GM18526 (cell line): Measurements from ENCODE around the gene SH3BP5L.

ENCODE experiments used
- POLR2A ChIP-seq: IDR thresholded peaks from 3 replicates; pipeline ENCODE4 v1.6.1; 2011; ENCODE audit not compliant: insufficient read length; ENCODE audit errors: extremely low read depth

Gene SH3BP5L

DNA sequence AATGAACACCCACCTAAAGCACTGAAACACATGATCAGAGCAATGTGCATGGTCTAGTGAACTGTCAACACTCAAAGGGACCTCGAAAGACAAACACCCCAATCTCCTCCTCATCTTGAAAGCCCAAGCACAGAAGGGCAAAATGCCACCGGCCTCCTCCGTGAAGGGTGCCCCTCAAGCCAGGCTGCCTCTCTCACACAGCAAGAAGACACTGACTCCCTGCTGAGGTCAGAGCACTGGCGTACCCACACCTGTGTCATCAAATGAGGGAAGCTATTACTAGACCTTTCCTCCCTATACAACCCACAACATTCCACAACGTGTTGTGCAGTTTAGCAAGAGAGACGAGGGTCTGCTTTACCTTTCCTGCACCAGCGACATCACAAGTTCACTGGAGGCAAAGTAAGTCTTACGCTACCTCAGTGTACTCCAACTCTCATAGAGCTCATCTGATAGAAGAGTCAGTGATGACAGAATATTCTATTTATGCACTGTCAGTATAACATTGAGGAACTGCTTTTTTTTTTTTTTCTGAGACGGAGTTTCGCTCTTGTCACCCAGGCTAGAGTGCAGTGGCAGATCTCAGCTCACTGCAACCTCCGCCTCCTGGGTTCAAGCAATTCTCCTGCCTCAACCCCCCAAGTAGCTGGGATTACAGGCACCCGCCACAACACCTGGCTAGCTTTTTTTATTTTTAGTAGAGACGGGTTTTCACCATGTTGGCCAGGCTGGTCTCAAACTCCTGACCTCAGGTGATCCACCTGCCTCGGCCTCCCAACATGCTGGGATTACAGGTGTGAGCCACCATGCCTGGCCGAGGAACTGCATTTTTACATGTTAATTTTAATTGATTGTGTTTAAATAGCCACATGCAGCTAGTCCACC is 3.3 kb downstream of the SH3BP5L start:
- no peak for TF ChIP-seq POLR2A

DNA sequence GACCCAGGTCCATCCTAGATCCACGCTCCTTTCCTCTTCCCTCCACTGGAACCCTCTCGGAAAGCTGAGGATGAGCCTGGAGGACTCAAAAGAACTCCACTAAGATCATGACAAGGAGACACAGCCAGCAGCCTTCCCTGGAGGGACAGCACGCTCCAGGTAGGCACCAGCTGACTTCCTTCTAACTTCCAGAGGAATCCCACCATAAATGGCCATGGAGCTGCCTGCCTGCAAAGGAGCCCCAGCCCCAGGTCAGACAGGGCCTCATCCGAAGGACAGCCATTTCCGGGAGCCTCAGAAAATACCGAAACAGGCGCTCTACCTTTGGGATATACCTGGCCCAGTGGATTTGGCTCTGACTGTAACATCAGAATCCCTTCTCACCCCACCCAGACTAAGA is 4.1 kb downstream of the SH3BP5L start:
- TF ChIP-seq POLR2A, result no peak

DNA sequence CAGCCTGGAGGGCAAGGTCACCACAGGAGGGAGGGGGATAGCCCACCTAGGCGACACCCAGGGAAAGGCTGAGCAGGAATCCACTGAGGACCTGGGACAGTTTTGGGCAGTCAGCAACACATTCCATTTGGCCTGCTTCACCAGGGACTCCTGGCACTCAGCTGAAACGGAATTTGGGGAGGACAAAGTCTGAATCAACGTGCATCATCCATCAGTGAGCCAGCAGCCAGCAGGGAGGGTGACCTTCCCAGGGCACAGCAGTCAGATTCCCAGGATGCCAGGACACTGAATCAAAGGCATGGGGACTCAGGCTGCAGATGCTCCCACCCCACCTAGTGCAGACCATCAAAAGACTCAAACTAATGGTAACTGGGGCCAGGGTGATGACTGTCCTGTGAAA is 4.6 kb downstream of the SH3BP5L start:
- no peak for TF ChIP-seq POLR2A

DNA sequence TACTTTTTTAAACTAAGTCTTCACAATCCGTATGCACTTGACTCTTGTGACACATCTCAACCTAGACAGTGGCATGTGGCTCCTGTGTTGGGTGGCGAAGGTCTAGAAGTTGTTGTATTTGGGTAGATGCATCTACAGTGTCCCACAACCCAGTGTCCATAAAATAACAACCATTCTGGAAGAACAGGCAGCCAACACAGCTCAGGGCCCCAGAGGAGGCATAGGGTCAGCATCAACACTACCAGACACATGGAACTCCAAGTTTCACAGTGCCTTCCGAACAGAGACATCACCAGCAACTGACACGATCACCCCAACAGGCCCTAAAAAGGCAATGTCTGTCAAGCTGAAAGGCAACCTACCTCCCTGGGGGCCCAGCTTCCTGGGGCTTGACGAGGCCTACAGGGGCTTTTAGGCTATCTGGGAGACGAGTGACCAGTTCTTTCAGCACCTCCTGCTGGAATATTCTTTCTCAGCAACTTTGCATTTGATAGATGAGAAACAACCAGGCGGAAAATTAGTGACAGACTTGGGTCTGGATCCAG is 5.6 kb downstream of the SH3BP5L start:
- TF ChIP-seq POLR2A, result no peak

DNA sequence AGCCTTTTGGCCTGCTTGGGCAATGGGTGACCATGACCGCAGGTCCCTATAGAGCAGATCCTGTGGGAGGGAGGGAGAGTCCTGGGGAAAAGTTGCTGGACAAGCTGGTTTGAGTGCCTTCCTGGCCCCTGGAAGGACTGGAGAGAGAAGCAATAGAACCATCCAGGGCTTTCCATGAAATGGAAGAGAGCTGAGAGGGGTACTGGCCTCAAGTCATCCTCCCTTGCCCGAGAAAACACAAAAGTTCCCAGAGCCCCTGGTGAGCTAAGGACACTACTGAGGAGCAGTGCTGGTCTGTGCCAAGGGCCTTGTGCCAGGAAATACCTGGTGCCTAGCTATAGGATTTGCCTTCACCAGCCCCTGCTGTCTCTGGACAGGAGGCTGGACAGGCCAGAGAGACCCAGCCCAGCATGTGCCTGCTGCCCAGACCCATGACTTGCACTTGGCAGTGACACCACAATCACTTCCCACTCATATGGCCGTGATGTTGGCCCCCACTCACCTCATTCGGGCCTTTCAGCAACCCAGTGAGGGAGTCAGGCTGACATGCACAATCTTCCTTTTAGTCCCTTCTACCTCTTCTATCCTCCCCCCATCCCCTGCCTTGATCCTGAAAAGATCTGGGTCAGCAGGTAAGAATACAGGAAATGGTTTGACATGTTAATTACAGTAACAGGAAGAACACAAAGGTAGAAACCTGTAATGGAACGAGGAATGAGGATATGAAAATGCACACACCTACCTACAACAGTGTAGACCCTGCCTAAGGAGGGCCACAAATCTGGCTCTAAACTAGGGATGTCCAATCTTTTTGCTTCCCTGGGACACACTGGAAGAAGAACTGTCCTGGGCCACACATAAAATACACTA is 7.0 kb downstream of the SH3BP5L start:
- TF ChIP-seq POLR2A, result no peak

DNA sequence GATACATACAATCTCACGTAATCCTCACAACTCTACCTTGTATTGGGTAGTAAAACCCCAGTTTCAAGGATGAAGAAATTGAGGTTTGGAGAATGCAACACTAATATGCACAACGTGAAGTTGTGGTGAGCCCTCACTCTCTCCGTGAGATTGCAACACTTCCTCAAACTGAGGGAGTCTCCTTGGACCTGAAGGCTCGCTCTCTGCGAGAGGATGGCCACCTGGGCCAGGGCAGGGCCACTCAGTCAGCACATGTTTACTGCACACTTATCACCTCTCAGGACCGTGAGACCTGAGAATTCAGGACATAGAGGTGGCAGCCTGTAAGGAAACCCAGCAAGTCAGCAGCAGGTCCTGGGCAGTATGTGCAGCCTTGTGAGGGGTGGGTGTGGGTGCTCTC is 8.7 kb downstream of the SH3BP5L start:
- no peak for TF ChIP-seq POLR2A

DNA sequence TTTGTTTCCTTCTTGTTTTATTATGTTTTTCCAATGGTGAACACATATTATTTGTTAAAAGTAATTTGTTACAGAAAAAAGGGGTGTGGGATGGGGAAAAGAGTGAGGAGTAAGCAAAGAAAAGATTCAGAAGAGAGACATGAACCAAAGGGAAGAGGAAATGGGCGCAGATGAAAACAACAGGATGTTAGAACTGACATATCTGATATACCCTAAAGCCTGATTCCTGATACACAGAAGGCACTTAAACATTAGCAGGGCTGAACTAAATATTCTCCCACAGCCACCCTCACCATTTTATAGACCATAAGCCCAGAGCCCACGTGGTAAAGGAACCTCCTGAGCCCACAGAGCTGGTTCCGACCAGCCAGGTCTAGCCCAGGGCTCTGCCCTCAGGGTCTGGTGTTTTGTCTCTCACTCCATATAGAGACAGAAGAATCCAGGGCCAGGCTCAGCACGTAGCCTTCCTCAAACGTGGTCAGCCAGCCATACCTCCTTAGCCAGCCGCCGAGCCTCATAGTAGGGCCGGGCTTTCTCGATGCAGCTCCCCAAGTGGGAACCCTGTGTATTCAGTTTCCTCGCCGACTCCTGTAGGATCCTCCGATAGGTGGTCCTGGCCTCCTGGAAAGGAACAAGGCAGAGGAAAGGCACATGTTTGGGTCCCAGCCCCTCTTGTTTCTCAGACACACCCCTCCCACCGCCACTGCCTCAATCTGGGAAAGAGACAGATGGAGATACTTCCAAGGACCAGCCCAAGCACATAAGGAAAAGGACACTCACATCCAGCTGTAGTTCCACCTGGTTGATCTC is 9.5 kb downstream of the SH3BP5L start:
- no peak for TF ChIP-seq POLR2A

DNA sequence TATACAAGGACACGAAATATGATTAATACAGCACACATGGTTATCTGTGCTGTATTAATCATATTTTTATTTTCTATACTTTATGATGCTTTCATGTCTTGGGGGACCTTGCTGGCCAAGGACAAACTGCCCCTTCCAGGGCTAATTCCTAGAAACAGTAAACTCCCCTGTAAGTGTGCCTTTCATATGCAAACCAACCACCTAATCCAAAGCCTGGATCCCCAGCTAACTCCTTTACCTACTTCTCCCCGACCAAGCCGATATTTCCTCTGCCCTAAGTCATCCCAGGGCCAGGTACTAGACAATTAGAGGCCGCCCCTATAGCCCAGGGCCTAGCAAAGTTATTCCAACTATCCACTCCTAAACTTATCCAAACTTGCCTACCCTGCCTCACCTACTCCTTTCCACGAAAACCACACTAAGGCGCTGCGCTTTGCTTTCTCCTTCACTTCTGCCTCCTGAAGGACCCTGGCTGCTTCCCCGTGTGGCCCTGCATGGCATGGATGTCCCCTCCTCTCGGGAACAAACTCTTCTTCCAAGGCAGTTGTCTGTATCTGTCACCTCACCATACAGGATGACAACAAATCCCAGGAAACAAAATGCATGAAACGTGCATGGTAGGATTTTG is 10.2 kb downstream of the SH3BP5L start:
- TF ChIP-seq POLR2A, result no peak

DNA sequence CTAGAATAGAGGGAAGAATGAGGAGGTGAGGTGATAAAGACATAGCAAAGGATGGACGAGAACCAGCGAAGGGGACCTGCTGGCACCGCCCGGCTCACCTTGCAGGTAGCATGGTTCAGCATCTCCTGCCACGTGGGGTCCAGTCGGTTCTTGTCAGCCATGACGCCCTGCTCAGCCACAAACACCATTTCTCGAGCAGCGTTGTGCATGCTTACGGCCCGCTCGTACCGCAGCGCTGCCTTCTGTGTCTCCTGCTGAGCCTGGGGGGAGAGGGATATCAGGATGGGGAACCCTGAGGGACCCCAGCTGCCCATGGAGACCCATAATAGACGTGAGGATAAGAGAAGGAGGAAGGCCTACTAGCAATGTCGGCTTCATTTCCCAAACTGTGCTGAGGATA is 11.4 kb downstream of the SH3BP5L start:
- no peak for TF ChIP-seq POLR2A

DNA sequence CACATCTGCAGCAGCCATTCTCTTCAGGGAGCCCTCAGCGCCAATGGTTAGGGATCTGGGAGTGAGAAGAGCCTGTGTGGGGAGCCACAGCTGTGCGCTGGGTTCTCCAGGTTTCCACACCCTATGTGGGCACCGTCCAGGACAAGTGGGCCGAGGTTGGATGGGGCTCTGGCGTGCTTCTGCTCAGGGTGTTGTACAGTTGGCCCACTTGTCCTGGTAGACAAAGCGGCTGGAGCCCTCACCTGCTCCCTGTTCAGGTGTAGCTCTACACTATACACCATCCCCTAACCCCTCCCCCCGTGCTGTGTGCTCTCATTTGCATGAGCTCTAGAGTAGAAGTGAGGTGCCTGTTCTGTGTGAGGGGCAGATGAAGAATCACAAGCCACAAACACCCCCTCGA is 12.2 kb downstream of the SH3BP5L start:
- TF ChIP-seq POLR2A, result no peak

DNA sequence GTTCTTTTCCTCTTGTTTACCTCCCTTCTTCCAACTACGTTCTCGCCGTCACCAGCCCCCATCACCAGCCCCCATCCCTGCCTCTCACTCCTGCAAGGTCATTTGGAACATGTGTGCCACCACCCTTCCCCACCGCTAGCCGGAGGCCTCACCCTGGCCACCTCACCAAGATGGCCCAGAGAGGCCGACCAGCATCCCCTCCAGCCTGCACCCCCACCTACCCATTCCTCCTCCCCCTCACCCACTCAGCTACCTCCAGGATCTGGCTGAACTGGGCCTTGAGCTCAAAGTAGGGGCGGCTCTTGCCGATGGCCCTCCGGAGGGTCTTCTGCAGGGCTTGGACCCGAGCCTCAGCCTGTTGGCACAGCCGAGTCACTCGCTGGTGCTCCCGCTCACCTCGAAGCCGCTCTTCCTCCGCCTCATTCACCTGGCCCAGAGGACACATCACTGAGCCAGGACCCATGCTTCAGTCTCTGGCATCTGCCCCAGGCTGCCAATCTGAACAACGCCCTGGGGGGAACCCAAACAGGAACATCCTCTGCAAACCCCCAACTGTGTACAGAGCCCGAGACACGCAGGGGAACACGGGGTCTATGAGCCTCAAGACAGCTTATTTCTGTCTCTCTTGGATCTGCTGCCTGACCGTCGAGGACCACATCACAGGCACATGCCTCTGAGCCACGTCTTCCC is 12.8 kb downstream of the SH3BP5L start:
- TF ChIP-seq POLR2A, result no peak

DNA sequence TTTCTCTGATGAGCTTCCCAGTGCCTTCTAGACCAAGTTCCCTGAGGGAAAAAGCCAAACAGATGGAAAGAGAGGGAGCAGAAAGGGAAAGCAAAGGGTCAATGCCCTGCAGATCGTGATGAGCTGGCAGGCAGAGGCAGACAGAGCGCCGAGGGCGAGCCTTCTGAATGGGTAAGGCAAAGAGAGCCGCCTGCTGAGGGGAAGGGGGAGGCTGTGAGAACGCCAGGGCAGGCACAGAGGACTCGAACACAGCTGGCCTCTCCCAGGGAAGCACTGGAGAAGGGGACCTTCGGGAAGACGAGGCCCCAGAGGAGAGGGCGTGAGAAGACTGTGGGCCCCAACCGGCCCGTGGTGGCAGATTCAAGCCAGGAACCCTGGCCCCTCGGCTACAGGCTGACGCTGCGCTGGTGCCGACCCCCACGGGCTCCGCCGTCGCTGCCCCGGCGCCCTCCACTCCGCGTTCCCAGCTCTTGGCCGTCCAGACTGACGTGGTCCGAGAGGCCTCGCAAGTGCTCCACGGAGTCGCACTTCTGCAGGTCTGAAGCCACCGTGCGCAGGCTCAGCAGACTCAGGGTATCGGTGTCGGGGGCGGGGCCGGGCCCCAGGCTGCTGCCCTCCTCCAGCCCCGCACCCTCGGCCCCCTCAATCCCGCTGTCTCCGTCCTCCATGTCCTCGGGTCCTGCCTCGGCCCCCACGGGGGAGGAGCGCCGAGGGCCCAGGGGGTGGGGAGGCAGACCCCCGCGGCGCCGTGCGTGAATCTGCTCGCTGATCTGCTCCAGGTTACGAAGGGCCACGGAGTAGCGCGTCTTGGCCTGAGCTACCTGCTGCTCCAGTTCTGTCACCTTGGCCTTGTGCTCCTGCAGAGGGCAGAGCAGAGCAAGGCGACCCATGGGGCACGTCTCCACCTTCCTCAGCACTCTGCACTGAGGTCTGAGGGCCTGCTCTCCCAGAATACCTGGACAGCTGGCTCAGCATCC is 13.9 kb downstream of the SH3BP5L start:
- TF ChIP-seq POLR2A, result no peak
